AG04450 (cell line): ENCODE measurements around the gene SAT1. TPM values are rescaled to one million over a fixed set of nuclear protein-coding genes. Genes with fewer than 3 reads are reported as not detected.

Experiments used
- CTCF ChIA-PET: fragments of 300-600, 350-600 bp; formaldehyde crosslinking; extraction: SDS; loops from one replicate; lab custom pipeline; 2022; ENCODE audit warnings: antibody characterized with exemption, inconsistent platforms; lab: Charles Lee
- POLR2A ChIA-PET: fragments of 350-600 bp; formaldehyde crosslinking; extraction: SDS; loops from one replicate; lab custom pipeline; 2021; ENCODE audit warnings: antibody characterized with exemption, inconsistent platforms; lab: Yijun Ruan, JAX
- DNase-seq: peaks from one replicate; pipeline ENCODE4 v3.0.0-alpha.2; 2011; ENCODE audit warnings: low read depth, low spot score
- H3K27ac ChIP-seq: one replicate; pipeline ENCODE4 v1.5.1; 2012; ENCODE audit warnings: low read depth, low read length, control low read depth
- H3K27me3 ChIP-seq: one replicate; pipeline ENCODE4 v1.6.0; 2012; ENCODE audit warnings: low read length; ENCODE audit not compliant: control insufficient read depth, insufficient read depth
- H3K4me3 ChIP-seq: 2 replicates; pipeline ENCODE4 v1.5.1; 2011; ENCODE audit warnings: mild to moderate bottlenecking, low read depth, low read length, control low read depth
- H3K9me3 ChIP-seq: 2 replicates; pipeline ENCODE4 v1.5.1; 2012; ENCODE audit warnings: low read length; ENCODE audit not compliant: control insufficient read depth, insufficient read depth
- polyA plus RNA-seq: library from polyadenylated mRNA; depleted of rRNA; stranded (reverse); fragments of >200 nt; gene quantifications from 2 replicates; pipeline ENCODE4 v1.2.3, GENCODE V29; 2011
- TF ChIP-seq, protein P1 (sequence below): IDR thresholded peaks from 2 replicates; pipeline ENCODE4 v1.5.1; 2011; ENCODE audit warnings: low read depth, low read length, control low read depth, inconsistent platforms

Gene SAT1
- polyA plus RNA-seq, 1 experiment: 202 TPM

DNA sequence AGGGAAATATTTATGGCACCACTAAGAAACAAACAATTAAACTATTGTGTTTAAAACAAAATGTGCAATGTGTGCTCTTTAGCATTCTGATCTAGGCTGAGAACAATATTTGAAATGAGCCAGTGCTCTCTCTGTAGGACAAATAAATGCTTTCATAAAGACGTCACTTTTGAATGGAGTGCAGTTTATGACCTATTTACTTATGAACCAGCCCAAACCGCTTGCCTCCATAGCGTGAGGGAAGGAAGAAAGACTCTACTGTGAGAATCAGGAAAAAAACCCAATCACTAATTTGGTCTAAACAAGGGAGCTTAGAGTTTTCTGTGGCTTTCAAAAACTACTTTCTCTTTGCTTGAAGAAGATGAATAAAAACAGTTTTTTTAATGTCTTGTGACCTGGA is 39.4 kb downstream of the SAT1 start:
- CTCF ChIA-PET: no interaction called here
- Histone ChIP-seq H3K27me3 (no peaks in the 10 kb centered on the region), H3K4me3 (no peak overlapping the region), H3K9me3 (no peaks in the 10 kb centered on the region), H3K27ac (no peak overlapping the region)
- TF ChIP-seq, protein P1, sequence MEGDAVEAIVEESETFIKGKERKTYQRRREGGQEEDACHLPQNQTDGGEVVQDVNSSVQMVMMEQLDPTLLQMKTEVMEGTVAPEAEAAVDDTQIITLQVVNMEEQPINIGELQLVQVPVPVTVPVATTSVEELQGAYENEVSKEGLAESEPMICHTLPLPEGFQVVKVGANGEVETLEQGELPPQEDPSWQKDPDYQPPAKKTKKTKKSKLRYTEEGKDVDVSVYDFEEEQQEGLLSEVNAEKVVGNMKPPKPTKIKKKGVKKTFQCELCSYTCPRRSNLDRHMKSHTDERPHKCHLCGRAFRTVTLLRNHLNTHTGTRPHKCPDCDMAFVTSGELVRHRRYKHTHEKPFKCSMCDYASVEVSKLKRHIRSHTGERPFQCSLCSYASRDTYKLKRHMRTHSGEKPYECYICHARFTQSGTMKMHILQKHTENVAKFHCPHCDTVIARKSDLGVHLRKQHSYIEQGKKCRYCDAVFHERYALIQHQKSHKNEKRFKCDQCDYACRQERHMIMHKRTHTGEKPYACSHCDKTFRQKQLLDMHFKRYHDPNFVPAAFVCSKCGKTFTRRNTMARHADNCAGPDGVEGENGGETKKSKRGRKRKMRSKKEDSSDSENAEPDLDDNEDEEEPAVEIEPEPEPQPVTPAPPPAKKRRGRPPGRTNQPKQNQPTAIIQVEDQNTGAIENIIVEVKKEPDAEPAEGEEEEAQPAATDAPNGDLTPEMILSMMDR: no peak
- DNase-seq: no peak
- POLR2A ChIA-PET: interaction anchor here (0.6 kb wide), 1 partner anchor 15 kb away, joined by 3 read pairs; no protein-coding TSS in a partner anchor

DNA sequence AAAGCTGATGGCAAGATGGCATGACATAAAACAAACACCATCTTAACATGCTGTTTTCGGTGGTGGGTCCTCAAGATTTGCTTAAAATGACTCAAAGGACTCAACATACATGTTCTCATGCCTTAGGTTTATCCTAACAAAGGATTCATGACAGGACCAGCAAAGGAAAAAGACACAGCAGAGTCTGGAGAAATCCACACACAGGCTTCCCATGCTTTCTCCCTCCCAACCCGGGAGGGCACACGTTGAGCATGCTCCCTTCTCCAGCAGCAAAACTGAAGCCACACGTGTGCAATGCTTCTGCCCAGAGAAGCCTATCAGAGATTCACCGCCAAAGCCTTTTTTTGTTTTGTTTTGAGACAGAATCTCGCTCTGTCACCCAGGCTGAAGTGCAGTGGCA is 39.9 kb downstream of the SAT1 start:
- Histone ChIP-seq H3K4me3 (no peak overlapping the region), H3K27me3 (no peaks in the 10 kb centered on the region), H3K9me3 (no peaks in the 10 kb centered on the region), H3K27ac (no peak overlapping the region)
- DNase-seq: no peak
- TF ChIP-seq, protein P1: no peak
- ChIA-PET POLR2A (no interaction called here), CTCF (no interaction called here)

DNA sequence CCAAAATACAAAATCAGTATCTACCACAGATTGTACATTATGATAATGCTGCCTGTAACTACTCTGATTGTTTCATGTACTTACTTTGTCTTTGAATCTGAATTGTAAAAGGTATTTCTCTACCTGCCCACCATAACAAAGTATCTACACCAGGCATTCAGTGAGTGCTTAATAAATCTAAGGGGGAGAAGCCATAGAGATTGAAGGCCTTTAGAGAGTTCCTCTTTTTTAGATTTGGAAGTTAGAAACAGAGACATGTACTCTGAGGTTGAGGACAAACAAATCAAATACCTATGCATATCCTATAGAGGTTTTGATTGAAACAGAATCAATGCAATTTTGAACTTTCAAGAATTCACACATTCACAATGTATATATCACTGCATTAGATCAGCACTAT is 42.7 kb downstream of the SAT1 start:
- POLR2A ChIA-PET: no interaction called here
- TF ChIP-seq, protein P1: no peak
- no peak for DNase-seq
- H3K27ac ChIP-seq: no peak overlapping the region
- no peak overlapping the region for H3K4me3 ChIP-seq
- CTCF ChIA-PET: no interaction called here
- H3K27me3 ChIP-seq: no peaks in the 10 kb centered on the region
- no peaks in the 10 kb centered on the region for H3K9me3 ChIP-seq

DNA sequence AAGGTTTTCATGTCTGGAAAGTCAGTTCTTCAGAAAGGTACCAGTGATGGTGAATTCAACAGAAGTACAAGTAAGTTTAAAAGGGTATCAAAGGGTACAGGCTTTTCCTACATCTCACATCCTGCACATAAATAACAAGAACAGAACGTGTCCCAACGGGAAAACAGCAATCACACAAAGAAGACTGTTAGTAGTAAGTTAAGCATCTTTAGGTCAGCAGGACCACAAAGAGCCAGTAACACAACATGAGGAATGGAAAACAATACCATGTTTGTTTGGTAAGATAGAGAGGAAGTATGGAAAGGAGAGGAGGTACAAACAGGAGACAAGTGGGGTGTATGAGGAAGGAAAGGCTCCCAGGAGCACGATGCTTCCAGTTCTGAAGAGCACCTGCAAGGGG is 43.2 kb downstream of the SAT1 start:
- TF ChIP-seq, protein P1: no peak
- Histone ChIP-seq H3K9me3 (no peaks in the 10 kb centered on the region), H3K27me3 (no peaks in the 10 kb centered on the region), H3K4me3 (no peak overlapping the region), H3K27ac (no peak overlapping the region)
- ChIA-PET POLR2A (no interaction called here), CTCF (no interaction called here)
- no peak for DNase-seq

DNA sequence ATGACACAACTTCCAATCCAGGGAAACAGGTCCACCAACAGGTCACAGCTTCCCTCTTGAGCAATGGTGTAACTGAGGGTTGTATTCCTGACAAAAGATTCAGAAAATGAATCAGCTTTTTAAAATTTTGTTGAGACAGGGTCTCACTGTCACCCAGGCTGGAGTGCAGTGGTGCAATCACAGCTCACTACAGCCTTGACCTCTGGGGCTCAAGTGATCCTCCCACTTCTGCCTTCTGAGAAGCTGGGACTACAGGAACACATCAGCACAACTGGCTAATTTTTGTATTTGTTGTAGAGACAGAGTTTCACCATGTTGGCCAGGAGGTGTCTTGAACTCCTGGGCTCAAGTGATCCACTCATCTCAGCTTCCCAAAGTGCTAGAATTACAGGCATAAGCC is 43.7 kb downstream of the SAT1 start:
- no peak for DNase-seq
- TF ChIP-seq, protein P1: no peak
- POLR2A ChIA-PET: no interaction called here
- CTCF ChIA-PET: no interaction called here
- no peaks in the 10 kb centered on the region for H3K27me3 ChIP-seq
- no peak overlapping the region for H3K4me3 ChIP-seq
- H3K9me3 ChIP-seq: no peaks in the 10 kb centered on the region
- H3K27ac ChIP-seq: no peak overlapping the region
